ENCODE results near the gene CRISPLD2. TPM values are rescaled to one million over a fixed set of nuclear protein-coding genes. Genes with fewer than 3 reads are reported as not detected.

Gene CRISPLD2
- total RNA-seq, 1 donor from 2014 or later = 17.8 TPM

DNA sequence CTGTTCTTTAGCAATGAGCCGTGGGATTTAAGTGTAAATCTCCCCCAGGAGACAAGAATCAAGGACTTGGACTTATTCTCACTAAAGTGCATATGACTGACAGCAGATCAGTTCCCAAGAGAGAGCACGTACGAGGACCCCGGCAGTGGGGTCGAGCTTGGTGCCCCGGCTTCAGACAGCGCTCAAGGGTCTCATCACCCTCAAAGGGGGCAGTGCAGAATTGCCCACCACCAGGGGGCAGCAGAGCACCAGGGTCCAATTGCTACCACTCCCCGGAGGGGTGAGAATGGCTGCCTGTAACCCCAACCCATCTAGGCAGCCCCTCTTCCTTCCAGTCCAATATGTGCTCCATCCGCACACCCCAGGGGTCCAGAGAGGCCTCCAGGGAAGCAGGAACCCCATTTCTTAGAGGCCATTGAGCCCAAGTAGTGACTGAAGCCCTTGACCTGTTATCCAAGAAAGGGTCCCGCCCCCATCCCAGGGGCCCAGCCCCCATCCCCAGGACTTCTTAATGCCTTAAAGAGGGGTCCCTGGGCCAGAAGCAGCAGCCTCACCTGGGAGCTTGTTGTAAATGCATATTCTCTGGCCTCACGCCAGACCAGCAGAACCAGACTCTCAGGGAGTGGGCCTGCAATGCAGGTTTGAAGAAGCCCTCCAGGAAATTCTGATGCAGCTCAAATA, 105.4 kb downstream of the CRISPLD2 start:
- DNase-seq (ENCODE audit: extremely low spot score, unreplicated experiment) = no peak

DNA sequence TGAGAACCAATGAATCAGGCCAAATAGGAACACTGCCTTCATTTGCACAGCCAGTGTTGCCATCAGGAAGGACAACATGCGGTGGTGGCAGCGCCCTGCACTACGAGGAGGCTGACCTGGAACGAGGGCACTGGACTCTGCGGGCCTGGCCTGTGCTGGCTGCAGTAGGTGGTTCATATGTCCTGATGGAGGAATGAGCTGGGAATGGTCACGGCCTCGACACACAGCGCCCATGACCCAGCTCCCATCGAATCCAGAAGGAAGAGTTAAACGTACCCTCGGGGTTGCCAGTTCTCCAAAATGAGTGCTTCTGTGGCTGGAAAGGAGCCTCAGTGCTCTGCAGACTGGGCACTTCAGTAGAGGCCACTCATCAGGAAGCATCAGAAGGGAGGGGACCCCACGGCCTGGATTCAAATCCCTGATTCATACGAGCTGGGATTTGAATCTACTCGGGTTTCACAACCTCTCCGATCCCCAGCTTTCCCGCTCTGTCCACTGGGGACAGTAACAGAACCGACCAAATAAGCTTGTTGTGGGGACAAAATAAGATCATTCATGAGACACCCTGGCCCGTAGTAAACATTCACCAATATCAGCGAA, 106.1 kb downstream of the CRISPLD2 start:
- TF ChIP-seq, protein P1, sequence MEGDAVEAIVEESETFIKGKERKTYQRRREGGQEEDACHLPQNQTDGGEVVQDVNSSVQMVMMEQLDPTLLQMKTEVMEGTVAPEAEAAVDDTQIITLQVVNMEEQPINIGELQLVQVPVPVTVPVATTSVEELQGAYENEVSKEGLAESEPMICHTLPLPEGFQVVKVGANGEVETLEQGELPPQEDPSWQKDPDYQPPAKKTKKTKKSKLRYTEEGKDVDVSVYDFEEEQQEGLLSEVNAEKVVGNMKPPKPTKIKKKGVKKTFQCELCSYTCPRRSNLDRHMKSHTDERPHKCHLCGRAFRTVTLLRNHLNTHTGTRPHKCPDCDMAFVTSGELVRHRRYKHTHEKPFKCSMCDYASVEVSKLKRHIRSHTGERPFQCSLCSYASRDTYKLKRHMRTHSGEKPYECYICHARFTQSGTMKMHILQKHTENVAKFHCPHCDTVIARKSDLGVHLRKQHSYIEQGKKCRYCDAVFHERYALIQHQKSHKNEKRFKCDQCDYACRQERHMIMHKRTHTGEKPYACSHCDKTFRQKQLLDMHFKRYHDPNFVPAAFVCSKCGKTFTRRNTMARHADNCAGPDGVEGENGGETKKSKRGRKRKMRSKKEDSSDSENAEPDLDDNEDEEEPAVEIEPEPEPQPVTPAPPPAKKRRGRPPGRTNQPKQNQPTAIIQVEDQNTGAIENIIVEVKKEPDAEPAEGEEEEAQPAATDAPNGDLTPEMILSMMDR (conservative IDR thresholded peaks at IDR 0.05) = no peak
- Mint-ChIP-seq H3K4me1 (ENCODE audit: unreplicated experiment) (peaks cover 23% of the 10 kb centered on the region), H3K9me3 (no peaks in the 10 kb centered on the region), H3K27me3 (no peaks in the 10 kb centered on the region), H3K36me3 (no peaks in the 10 kb centered on the region), H3K4me3 (no peak overlapping the region), H3K27ac (no peak overlapping the region)
- no peak for DNase-seq (ENCODE audit: extremely low spot score, unreplicated experiment)

More for the DNA sequence above, 105.4 kb downstream of the CRISPLD2 start:
- Mint-ChIP-seq H3K4me3 (no peak overlapping the region), H3K9me3 (no peaks in the 10 kb centered on the region), H3K27me3 (no peaks in the 10 kb centered on the region), H3K36me3 (no peaks in the 10 kb centered on the region), H3K27ac (no peak overlapping the region), H3K4me1 (ENCODE audit: unreplicated experiment) (peaks cover 28% of the 10 kb centered on the region)
- TF ChIP-seq, protein P1 (conservative IDR thresholded peaks at IDR 0.05) = peak; percentile 75

DNA sequence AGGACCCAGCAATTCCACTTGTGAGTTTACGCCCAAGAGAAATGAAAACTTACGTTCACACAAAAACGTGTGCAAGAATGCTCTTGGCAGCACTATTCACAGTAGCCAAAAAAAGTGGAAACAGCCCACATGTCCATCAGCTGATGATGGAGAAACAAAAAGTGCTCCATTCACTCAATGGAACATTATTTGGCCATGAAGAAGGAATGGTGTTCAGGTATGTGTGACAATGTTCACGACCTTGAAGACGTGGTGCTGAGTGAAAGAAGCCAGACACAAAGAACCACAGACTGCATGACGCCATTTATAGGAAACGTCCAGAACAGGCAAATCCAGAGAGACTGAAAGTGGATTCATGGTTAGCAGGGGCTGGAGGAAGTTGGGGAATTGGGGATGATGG, 106.7 kb downstream of the CRISPLD2 start:
- H3K27me3 Mint-ChIP-seq = no peaks in the 10 kb centered on the region

DNA sequence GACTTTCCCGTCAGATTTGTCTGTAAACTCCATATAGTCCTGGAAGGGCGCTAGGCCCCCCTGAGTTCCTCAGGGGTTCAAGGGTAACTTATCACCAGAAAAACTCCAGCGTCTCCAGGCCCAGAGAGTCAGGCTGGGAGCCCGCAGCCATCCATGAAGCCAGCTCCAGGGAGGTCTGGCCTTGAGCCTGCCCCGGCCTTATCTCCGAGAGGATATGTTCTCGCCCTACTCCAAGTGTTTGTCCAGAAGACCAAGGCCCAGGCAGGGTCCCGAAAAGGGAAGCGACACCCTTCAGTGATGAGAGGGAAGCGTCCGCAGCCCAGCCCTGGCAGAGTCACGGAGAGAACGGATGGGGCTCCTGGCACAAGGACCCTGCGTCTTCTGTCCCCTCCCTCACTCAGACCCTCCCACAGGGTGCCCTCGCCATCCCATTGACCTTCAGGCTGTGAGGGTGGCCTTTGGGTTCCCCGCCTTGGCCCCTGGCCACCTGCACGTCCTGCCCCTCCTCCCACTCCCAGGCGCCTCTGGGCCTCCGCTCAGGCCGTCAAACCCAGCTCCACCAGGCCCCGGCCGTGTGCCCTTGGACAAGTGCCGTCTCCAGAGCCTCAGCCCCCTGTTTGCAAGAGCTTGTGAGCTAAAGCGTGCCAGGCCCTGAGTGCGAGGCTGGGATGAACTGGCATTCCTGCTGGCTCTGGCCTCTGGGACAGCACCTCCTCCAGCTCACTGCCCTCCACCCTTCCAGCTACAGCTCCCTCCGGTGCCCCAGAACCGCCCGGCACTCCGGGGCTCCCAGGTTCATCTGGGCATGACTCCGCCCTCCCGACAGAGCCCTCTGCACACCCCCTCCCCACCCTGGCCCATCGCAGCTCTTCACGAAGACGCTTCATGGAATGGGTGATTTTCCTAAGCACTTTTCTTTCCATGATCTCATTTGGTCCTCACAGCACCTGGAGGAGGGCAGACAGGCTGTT, 108.1 kb downstream of the CRISPLD2 start:
- H3K9me3 Mint-ChIP-seq = no peaks in the 10 kb centered on the region
- peaks cover 5% of the 10 kb centered on the region for H3K27me3 Mint-ChIP-seq
- DNase-seq (ENCODE audit: extremely low spot score, unreplicated experiment) = no peak
- no peaks in the 10 kb centered on the region for H3K36me3 Mint-ChIP-seq
- H3K4me3 Mint-ChIP-seq = no peak overlapping the region
- TF ChIP-seq, protein P1 (conservative IDR thresholded peaks at IDR 0.05) = no peak
- H3K4me1 Mint-ChIP-seq (ENCODE audit: unreplicated experiment) = peaks cover 31% of the 10 kb centered on the region
- no peak overlapping the region for H3K27ac Mint-ChIP-seq

More for the DNA sequence above, 106.7 kb downstream of the CRISPLD2 start:
- TF ChIP-seq, protein P1 (conservative IDR thresholded peaks at IDR 0.05) = no peak
- H3K4me1 Mint-ChIP-seq (ENCODE audit: unreplicated experiment) = peaks cover 23% of the 10 kb centered on the region
- no peak overlapping the region for H3K4me3 Mint-ChIP-seq
- no peaks in the 10 kb centered on the region for H3K9me3 Mint-ChIP-seq
- H3K36me3 Mint-ChIP-seq = no peaks in the 10 kb centered on the region
- no peak overlapping the region for H3K27ac Mint-ChIP-seq
- DNase-seq (ENCODE audit: extremely low spot score, unreplicated experiment) = no peak

DNA sequence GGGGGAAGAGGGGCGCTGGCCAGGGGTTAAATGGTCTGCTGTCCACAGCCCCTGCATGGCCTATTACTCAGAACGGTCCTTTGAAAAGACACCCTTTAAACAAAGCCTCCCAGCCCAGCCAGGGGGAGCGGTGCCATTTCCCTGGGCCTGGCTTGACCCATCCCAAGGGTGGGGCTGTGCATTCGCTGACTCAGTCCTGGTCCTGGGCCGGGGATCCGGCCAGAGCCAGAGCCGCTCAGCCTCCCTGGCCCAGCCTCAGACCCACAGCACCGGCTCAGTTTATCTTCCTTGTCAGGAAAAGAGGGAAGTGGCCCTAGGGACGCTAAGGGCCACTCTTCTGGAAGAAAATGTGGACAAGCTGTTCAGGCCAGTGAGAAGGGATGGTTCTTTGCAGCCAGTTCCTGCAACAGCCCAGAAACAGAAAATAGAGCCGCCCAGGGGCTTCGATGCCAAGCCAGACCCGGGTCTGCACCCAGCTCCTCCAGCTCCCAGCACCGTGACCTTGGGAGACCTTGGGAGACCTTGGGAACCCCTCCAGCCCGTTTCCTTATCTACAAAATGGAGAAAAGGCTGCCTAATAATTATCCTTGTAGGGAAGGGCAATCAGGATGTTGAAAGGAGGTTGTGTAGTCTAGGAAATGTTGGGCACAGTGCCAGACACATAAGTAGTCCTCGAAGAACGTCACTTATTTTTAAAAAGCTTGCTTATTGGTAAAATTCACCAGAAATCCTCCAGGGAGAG, 109.1 kb downstream of the CRISPLD2 start:
- TF ChIP-seq, protein P1 (conservative IDR thresholded peaks at IDR 0.05) = no peak
- Mint-ChIP-seq H3K27me3 (peaks cover 5% of the 10 kb centered on the region), H3K4me1 (ENCODE audit: unreplicated experiment) (peaks cover 31% of the 10 kb centered on the region), H3K27ac (no peak overlapping the region), H3K9me3 (no peaks in the 10 kb centered on the region), H3K36me3 (no peaks in the 10 kb centered on the region), H3K4me3 (no peak overlapping the region)
- no peak for DNase-seq (ENCODE audit: extremely low spot score, unreplicated experiment)
